HepG2 (cell line): ENCODE data around the gene OGFR. TPM values are rescaled to one million over a fixed set of nuclear protein-coding genes. Genes with fewer than 3 reads are reported as not detected.

Experiments used
- CCDC6 ChIP-seq: sonication (generic); formaldehyde crosslinking; IDR thresholded peaks from 2 replicates; pipeline ENCODE4 v1.8.1; 2022; ENCODE audit warnings: mild to moderate bottlenecking, missing genetic modification reagents, moderate library complexity
- ETV6 ChIP-seq: sonication (generic); formaldehyde crosslinking; conservative IDR thresholded peaks from 2 replicates; pipeline ENCODE4 v1.4.0; 2020; ENCODE audit warnings: missing genetic modification reagents
- FIP1L1 ChIP-seq: fragments of 200-400 bp; formaldehyde crosslinking; IDR thresholded peaks from 2 replicates; pipeline ENCODE4 v1.6.1; 2018; ENCODE audit warnings: low read depth, mild to moderate bottlenecking, low read length, moderate library complexity, borderline replicate concordance; ENCODE audit not compliant: insufficient read depth
- GTF3A ChIP-seq: sonication (generic); formaldehyde crosslinking; conservative IDR thresholded peaks from 2 replicates; pipeline ENCODE4 v1.4.0; 2020; ENCODE audit warnings: mild to moderate bottlenecking, missing genetic modification reagents
- KLF11 ChIP-seq: IDR thresholded peaks from 2 replicates; pipeline ENCODE4 v1.6.1; 2016; ENCODE audit warnings: missing compliant biosample characterization
- PCBP1 ChIP-seq: fragments of 200-400 bp; formaldehyde crosslinking; IDR thresholded peaks from 2 replicates; pipeline ENCODE4 v1.6.1; 2017; ENCODE audit warnings: mild to moderate bottlenecking, low read depth, low read length, borderline replicate concordance
- TOE1 ChIP-seq: sonication (generic); formaldehyde crosslinking; IDR thresholded peaks from 2 replicates; pipeline ENCODE4 v1.4.0; 2020; ENCODE audit warnings: mild to moderate bottlenecking, missing genetic modification reagents
- ZC3H4 ChIP-seq: sonication (generic); formaldehyde crosslinking; IDR thresholded peaks from 2 replicates; pipeline ENCODE4 v1.4.0; 2020; ENCODE audit warnings: missing genetic modification reagents, borderline replicate concordance
- ZNF225 ChIP-seq: sonication (generic); formaldehyde crosslinking; IDR thresholded peaks from 2 replicates; pipeline ENCODE4 v1.4.0; 2020; ENCODE audit warnings: mild to moderate bottlenecking, missing genetic modification reagents
- ZNF256 ChIP-seq: sonication (generic); formaldehyde crosslinking; conservative IDR thresholded peaks from 2 replicates; pipeline ENCODE4 v1.4.0; 2020; ENCODE audit warnings: missing genetic modification reagents
- ZNF549 ChIP-seq: sonication (generic); formaldehyde crosslinking; IDR thresholded peaks from 2 replicates; pipeline ENCODE4 v1.5.0; 2020; ENCODE audit warnings: missing genetic modification reagents
- ZNF567 ChIP-seq: sonication (generic); formaldehyde crosslinking; IDR thresholded peaks from 2 replicates; pipeline ENCODE4 v1.8.1; 2023; ENCODE audit warnings: mild to moderate bottlenecking, missing genetic modification reagents, borderline replicate concordance
- ZNF652 ChIP-seq: IDR thresholded peaks from 2 replicates; pipeline ENCODE4 v1.6.1; 2016; ENCODE audit warnings: low read depth, borderline replicate concordance
- polyA plus RNA-seq, 8 experiments: library from polyadenylated mRNA; depleted of rRNA in 3 of 8; stranded (reverse) in 7 of 8; unstranded in 1 of 8; fragments of >200 nt; fragmentation: Illumina TruSeq in 4 of 8; extraction: Trizol in 4 of 8; gene quantifications; 2 replicates each; pipeline versions ENCODE4 v1.2.1 to v1.2.3, GENCODE V29; 2011 to 2016; ENCODE audit warnings: low read depth in 4 of 8, missing spikeins in 1 of 8, mixed read lengths in 1 of 8; ENCODE audit not compliant: insufficient read depth in 1 of 8
- total RNA-seq, 5 experiments: library from RNA; depleted of rRNA; stranded (reverse); fragments of >200 nt; fragmentation: Illumina TruSeq; extraction: Trizol; gene quantifications; 2 replicates each; pipeline ENCODE4 v1.2.3, GENCODE V29; 2016; ENCODE audit warnings: low read depth in 1 of 5
- TF ChIP-seq, protein P1 (sequence below): IDR thresholded peaks from 2 replicates; pipeline ENCODE4 v1.6.1; 2016; ENCODE audit warnings: low read depth, missing genetic modification reagents, missing compliant biosample characterization
- TF ChIP-seq, protein P2 (sequence below): IDR thresholded peaks from 2 replicates; pipeline ENCODE4 v1.6.1; 2016; ENCODE audit warnings: missing compliant biosample characterization, missing genetic modification reagents, borderline replicate concordance
- TF ChIP-seq, protein P3 (sequence below): sonication (generic); formaldehyde crosslinking; IDR thresholded peaks from 2 replicates; pipeline ENCODE4 v1.4.0; 2020; ENCODE audit warnings: missing genetic modification reagents
- TF ChIP-seq, protein P4 (sequence below): sonication (generic); formaldehyde crosslinking; IDR thresholded peaks from 2 replicates; pipeline ENCODE4 v1.5.0; 2020; ENCODE audit warnings: missing genetic modification reagents
- TF ChIP-seq, protein P5 (sequence below): sonication (generic); formaldehyde crosslinking; IDR thresholded peaks from 2 replicates; pipeline ENCODE4 v1.4.0; 2020; ENCODE audit warnings: missing genetic modification reagents

The OGFR gene
- total and polyA plus RNA-seq, 2 of the 13 experiments (the other 11 are each of a cell fraction or from before 2014, with no cell fraction given): 47.7 to 81.8 TPM

DNA sequence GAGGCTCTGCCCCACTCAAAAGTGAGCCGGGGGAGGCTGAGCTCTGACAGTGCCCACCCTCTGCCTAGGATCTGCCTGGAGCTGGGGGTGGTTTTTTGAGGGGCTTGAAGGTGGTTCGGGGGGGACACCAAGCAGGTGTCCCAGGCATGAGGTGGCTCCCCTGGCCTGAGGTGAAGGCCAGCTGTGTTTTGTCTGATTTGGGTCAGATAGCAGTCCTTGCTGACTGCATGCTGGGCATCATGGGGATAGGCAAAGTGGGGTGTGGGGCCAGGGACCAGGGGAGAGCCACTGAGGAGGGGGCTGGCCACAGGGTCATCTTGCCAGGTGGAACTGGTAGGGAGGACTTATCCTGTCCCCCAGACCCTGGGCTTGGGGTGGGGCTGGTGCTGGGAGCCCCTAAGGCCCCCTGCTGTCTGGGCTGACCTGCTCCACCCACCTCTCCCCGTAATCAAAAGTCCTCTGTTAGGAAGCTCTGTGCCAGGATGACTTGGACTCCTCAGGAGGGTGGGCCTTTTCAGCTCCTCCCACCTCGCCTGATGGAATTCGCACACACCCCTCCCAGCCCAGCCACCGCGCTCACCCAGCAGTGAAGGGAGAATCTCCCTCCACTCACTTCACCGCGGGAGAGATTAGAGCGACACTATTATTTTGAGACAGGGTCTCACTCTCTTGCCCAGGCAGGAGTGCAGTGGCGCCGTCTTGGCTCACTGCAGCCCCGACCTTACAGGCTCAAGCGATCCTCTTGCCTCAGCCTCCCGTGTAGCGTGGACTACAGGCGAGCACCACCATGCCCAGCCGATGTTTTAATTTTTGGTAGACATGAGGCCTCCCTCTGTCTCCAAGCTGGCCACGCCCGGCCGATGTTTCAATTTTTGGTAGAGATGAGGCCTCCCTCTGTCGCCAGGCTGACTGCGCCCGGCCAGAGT is 10.7 kb downstream of the OGFR start (continued):
- TF ChIP-seq, protein P1, sequence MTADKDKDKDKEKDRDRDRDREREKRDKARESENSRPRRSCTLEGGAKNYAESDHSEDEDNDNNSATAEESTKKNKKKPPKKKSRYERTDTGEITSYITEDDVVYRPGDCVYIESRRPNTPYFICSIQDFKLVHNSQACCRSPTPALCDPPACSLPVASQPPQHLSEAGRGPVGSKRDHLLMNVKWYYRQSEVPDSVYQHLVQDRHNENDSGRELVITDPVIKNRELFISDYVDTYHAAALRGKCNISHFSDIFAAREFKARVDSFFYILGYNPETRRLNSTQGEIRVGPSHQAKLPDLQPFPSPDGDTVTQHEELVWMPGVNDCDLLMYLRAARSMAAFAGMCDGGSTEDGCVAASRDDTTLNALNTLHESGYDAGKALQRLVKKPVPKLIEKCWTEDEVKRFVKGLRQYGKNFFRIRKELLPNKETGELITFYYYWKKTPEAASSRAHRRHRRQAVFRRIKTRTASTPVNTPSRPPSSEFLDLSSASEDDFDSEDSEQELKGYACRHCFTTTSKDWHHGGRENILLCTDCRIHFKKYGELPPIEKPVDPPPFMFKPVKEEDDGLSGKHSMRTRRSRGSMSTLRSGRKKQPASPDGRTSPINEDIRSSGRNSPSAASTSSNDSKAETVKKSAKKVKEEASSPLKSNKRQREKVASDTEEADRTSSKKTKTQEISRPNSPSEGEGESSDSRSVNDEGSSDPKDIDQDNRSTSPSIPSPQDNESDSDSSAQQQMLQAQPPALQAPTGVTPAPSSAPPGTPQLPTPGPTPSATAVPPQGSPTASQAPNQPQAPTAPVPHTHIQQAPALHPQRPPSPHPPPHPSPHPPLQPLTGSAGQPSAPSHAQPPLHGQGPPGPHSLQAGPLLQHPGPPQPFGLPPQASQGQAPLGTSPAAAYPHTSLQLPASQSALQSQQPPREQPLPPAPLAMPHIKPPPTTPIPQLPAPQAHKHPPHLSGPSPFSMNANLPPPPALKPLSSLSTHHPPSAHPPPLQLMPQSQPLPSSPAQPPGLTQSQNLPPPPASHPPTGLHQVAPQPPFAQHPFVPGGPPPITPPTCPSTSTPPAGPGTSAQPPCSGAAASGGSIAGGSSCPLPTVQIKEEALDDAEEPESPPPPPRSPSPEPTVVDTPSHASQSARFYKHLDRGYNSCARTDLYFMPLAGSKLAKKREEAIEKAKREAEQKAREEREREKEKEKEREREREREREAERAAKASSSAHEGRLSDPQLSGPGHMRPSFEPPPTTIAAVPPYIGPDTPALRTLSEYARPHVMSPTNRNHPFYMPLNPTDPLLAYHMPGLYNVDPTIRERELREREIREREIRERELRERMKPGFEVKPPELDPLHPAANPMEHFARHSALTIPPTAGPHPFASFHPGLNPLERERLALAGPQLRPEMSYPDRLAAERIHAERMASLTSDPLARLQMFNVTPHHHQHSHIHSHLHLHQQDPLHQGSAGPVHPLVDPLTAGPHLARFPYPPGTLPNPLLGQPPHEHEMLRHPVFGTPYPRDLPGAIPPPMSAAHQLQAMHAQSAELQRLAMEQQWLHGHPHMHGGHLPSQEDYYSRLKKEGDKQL (CRISPR knock-in tag): no peak
- TF ChIP-seq KLF11 (CRISPR knock-in tag) (peak; percentile 63), ZNF225 (no peak), ZNF549 (no peak), PCBP1 (0 out of 2 replicates have a peak, but pooled peaks have one; percentile 7), ZNF567 (CRISPR knock-in tag) (no peak), ETV6 (CRISPR knock-in tag) (no peak), FIP1L1 (no peak), GTF3A (0 out of 2 replicates have a peak, but pooled peaks have one; percentile 50), ZC3H4 (no peak), TOE1 (CRISPR knock-in tag) (no peak), ZNF256 (CRISPR knock-in tag) (no peak), ZNF652 (no peak), CCDC6 (CRISPR knock-in tag) (0 out of 2 replicates have a peak, but pooled peaks have one; percentile 54)
- TF ChIP-seq, protein P2, sequence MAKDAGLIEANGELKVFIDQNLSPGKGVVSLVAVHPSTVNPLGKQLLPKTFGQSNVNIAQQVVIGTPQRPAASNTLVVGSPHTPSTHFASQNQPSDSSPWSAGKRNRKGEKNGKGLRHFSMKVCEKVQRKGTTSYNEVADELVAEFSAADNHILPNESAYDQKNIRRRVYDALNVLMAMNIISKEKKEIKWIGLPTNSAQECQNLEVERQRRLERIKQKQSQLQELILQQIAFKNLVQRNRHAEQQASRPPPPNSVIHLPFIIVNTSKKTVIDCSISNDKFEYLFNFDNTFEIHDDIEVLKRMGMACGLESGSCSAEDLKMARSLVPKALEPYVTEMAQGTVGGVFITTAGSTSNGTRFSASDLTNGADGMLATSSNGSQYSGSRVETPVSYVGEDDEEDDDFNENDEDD (CRISPR knock-in tag): no peak; the same call in 1 of the 2 replicates
- TF ChIP-seq, protein P3, sequence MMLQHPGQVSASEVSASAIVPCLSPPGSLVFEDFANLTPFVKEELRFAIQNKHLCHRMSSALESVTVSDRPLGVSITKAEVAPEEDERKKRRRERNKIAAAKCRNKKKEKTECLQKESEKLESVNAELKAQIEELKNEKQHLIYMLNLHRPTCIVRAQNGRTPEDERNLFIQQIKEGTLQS (CRISPR knock-in tag): peak; percentile 5; the same call in 1 of the 2 replicates
- TF ChIP-seq, protein P4, sequence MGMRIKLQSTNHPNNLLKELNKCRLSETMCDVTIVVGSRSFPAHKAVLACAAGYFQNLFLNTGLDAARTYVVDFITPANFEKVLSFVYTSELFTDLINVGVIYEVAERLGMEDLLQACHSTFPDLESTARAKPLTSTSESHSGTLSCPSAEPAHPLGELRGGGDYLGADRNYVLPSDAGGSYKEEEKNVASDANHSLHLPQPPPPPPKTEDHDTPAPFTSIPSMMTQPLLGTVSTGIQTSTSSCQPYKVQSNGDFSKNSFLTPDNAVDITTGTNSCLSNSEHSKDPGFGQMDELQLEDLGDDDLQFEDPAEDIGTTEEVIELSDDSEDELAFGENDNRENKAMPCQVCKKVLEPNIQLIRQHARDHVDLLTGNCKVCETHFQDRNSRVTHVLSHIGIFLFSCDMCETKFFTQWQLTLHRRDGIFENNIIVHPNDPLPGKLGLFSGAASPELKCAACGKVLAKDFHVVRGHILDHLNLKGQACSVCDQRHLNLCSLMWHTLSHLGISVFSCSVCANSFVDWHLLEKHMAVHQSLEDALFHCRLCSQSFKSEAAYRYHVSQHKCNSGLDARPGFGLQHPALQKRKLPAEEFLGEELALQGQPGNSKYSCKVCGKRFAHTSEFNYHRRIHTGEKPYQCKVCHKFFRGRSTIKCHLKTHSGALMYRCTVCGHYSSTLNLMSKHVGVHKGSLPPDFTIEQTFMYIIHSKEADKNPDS: no peak
- TF ChIP-seq, protein P5, sequence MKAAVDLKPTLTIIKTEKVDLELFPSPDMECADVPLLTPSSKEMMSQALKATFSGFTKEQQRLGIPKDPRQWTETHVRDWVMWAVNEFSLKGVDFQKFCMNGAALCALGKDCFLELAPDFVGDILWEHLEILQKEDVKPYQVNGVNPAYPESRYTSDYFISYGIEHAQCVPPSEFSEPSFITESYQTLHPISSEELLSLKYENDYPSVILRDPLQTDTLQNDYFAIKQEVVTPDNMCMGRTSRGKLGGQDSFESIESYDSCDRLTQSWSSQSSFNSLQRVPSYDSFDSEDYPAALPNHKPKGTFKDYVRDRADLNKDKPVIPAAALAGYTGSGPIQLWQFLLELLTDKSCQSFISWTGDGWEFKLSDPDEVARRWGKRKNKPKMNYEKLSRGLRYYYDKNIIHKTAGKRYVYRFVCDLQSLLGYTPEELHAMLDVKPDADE: 0 out of 2 replicates have a peak, but pooled peaks have one; percentile 26
